HL-60 (cell line): ENCODE results near the gene DSTYK.

Experiments used
- DNase-seq, 2 experiments: peaks; one replicate each; pipeline ENCODE4 v3.0.0-alpha.2; 2010 to 2020; ENCODE audit warnings: low read depth in 1 of 2, low spot score in 1 of 2
- H3K27ac ChIP-seq: fragments of 250-450 bp; sonication (Bioruptor Pico); replicated peaks from 2 replicates; pipeline ENCODE4 v1.5.1; 2020; ENCODE audit warnings: mild to moderate bottlenecking, moderate library complexity
- H3K27me3 ChIP-seq: fragments of 250-450 bp; sonication (Bioruptor Pico); 2 replicates; pipeline ENCODE4 v1.5.1; 2021; ENCODE audit warnings: mild to moderate bottlenecking, moderate library complexity; ENCODE audit not compliant: insufficient read depth, poor library complexity, severe bottlenecking
- H3K4me3 ChIP-seq: replicated peaks from 2 replicates; pipeline ENCODE4 v1.5.1; 2011; ENCODE audit warnings: mild to moderate bottlenecking, control low read depth, low read length; ENCODE audit not compliant: insufficient read depth
- CTCF ChIP-seq: IDR thresholded peaks from one replicate; pipeline ENCODE4 v1.5.1; 2011; ENCODE audit warnings: low read length, control low read depth, inconsistent platforms; ENCODE audit not compliant: insufficient read depth
- GABPA ChIP-seq: IDR thresholded peaks from 2 replicates; pipeline ENCODE4 v1.6.1; 2012; ENCODE audit warnings: low read depth
- POLR2AphosphoS5 ChIP-seq: IDR thresholded peaks from 2 replicates; pipeline ENCODE4 v1.6.1; 2012; ENCODE audit warnings: low read depth
- SPI1 ChIP-seq: IDR thresholded peaks from 2 replicates; pipeline ENCODE4 v1.6.1; 2012; ENCODE audit warnings: low read depth, mild to moderate bottlenecking, borderline replicate concordance
- TF ChIP-seq, protein P1 (sequence below): IDR thresholded peaks from 2 replicates; pipeline ENCODE4 v1.6.1; 2012; ENCODE audit warnings: low read depth; ENCODE audit not compliant: insufficient replicate concordance

DSTYK gene

GRCh38 chr1:205137901-205138300, 73.6 kb downstream of the DSTYK start:
- no peak for DNase-seq
- no peaks in the 10 kb centered on the region for H3K27me3 ChIP-seq
- TF ChIP-seq CTCF, result no peak
- no peak for TF ChIP-seq POLR2AphosphoS5
- TF ChIP-seq, protein P1, sequence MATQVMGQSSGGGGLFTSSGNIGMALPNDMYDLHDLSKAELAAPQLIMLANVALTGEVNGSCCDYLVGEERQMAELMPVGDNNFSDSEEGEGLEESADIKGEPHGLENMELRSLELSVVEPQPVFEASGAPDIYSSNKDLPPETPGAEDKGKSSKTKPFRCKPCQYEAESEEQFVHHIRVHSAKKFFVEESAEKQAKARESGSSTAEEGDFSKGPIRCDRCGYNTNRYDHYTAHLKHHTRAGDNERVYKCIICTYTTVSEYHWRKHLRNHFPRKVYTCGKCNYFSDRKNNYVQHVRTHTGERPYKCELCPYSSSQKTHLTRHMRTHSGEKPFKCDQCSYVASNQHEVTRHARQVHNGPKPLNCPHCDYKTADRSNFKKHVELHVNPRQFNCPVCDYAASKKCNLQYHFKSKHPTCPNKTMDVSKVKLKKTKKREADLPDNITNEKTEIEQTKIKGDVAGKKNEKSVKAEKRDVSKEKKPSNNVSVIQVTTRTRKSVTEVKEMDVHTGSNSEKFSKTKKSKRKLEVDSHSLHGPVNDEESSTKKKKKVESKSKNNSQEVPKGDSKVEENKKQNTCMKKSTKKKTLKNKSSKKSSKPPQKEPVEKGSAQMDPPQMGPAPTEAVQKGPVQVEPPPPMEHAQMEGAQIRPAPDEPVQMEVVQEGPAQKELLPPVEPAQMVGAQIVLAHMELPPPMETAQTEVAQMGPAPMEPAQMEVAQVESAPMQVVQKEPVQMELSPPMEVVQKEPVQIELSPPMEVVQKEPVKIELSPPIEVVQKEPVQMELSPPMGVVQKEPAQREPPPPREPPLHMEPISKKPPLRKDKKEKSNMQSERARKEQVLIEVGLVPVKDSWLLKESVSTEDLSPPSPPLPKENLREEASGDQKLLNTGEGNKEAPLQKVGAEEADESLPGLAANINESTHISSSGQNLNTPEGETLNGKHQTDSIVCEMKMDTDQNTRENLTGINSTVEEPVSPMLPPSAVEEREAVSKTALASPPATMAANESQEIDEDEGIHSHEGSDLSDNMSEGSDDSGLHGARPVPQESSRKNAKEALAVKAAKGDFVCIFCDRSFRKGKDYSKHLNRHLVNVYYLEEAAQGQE, result no peak
- TF ChIP-seq GABPA, result no peak
- no peak for TF ChIP-seq SPI1
- no peak overlapping the region for H3K27ac ChIP-seq
- no peak overlapping the region for H3K4me3 ChIP-seq

DNA sequence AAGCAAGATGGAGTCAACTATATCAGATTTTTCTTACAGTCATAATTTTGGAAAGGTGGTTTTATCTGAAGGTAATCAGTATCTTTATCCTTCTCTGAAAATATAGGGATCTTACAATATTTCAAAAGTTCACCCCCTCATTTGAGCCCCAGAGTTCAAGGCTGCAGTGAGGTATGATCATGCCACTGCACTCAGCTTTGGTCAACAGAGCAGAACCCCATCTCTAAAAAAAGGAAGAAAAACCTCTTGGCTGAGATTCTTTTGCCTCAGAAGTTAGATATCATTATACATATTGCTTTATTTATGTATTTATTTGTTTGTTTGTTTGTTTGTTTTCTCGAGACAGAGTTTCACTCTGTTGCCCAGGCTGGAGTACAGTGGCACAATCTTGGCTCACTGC, 78.2 kb downstream of the DSTYK start:
- Histone ChIP-seq H3K27ac (no peak overlapping the region), H3K27me3 (no peaks in the 10 kb centered on the region), H3K4me3 (no peak overlapping the region)
- DNase-seq, result no peak
- TF ChIP-seq SPI1, result no peak
- TF ChIP-seq, protein P1, result no peak
- no peak for TF ChIP-seq GABPA
- no peak for TF ChIP-seq CTCF
- no peak for TF ChIP-seq POLR2AphosphoS5

DNA sequence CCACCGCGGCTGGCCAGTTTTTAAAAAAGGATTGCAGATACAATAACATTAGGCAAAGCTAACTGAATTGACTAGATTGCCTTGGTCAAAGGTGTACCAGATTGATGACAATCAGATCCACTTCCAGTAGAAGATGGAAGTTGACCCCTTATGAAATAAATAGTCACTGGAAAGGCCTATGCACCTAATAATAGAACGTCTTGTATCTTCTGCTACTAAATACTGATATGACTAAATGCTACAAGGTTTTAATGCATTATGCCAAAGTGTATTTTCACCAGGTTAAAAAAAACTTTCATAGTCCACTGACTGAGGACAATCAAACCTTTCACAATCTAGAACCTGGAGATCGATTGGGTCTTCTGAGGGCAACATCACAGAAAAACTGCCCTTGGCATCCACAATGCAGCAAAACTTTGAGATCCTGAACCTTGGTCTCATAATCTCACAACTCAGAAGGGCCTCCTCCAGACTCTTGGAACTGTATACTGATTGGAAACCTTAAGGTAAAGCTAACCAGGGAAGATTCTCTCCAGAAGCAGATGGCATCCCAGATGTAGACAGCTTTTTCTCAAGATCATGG, 82.0 kb downstream of the DSTYK start:
- H3K4me3 ChIP-seq, result no peak overlapping the region
- DNase-seq, result no peak
- TF ChIP-seq CTCF, result no peak
- TF ChIP-seq, protein P1, result no peak
- no peak for TF ChIP-seq POLR2AphosphoS5
- TF ChIP-seq SPI1, result no peak
- no peak for TF ChIP-seq GABPA
- H3K27ac ChIP-seq, result no peak overlapping the region
- no peaks in the 10 kb centered on the region for H3K27me3 ChIP-seq
